Upper lobe of left lung (tissue), 4 donors: ENCODE results near the gene ATXN1.

Experiments used
- POLR2A ChIP-seq, 4 donors: fragments of 450-650 bp; IDR thresholded peaks; one replicate each; pipeline ENCODE4 v1.5.1; 2016 to 2017; ENCODE audit warnings: antibody characterized with exemption in 4 of 4, mild to moderate bottlenecking in 2 of 4
- TF ChIP-seq, protein P1 (sequence below), 6 experiments: fragments of 450-650 bp in 4 of 6; fragments of 200-600 bp in 2 of 6; sonication (generic) in 2 of 6; IDR thresholded peaks; one replicate each; pipeline ENCODE4 v1.5.1; 2016 to 2019; ENCODE audit warnings: antibody characterized with exemption in 6 of 6

DNA sequence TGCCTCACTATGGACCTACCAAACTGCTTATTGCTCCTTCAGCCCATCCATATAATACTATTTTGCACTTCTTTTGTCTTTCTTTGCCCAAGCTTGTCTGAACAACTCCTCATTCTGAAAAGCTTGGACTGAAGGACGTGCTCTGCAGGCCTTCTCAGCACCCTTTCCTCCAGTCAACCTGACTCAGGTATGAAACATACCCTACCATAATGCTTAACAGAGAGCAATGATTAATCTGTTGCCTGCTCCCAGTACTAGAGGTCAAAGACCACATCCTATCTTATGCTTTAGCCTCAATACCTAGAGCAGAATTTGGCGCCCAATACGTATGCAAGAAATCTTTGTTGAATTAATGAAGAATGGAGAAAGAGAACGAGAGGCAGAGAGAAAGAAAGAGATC lies 55.2 kb downstream of the ATXN1 start:
- no peak for TF ChIP-seq POLR2A (IDR thresholded peaks at IDR 0.05)
- TF ChIP-seq, protein P1, sequence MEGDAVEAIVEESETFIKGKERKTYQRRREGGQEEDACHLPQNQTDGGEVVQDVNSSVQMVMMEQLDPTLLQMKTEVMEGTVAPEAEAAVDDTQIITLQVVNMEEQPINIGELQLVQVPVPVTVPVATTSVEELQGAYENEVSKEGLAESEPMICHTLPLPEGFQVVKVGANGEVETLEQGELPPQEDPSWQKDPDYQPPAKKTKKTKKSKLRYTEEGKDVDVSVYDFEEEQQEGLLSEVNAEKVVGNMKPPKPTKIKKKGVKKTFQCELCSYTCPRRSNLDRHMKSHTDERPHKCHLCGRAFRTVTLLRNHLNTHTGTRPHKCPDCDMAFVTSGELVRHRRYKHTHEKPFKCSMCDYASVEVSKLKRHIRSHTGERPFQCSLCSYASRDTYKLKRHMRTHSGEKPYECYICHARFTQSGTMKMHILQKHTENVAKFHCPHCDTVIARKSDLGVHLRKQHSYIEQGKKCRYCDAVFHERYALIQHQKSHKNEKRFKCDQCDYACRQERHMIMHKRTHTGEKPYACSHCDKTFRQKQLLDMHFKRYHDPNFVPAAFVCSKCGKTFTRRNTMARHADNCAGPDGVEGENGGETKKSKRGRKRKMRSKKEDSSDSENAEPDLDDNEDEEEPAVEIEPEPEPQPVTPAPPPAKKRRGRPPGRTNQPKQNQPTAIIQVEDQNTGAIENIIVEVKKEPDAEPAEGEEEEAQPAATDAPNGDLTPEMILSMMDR (IDR thresholded peaks at IDR 0.05): no peak
